ENCODE data around the gene TEAD1.

- TF ChIP-seq EZH2phosphoT487 (IDR thresholded peaks at IDR 0.05; ENCODE audit: borderline replicate concordance, low read depth, low read length) = no peak
- TF ChIP-seq CTCF (conservative IDR thresholded peaks at IDR 0.05; ENCODE audit: low read length) = no peak
These were observed 312.1 kb downstream of the TEAD1 start for GRCh38 chr11:12986194-12986898.
